Activated CD4-positive, CD25-positive, alpha-beta regulatory T cell treated with anti-CD3 and anti-CD28 coated beads, Interleukin-2, amount 50 U/mL, for 16 hours (primary cell): ENCODE measurements around the gene KLK14.

Experiments
- DNase-seq: peaks from one replicate; pipeline ENCODE4 v3.0.0-alpha.2; 2020; ENCODE audit warnings: low read depth, low spot score

KLK14 gene, protein sequence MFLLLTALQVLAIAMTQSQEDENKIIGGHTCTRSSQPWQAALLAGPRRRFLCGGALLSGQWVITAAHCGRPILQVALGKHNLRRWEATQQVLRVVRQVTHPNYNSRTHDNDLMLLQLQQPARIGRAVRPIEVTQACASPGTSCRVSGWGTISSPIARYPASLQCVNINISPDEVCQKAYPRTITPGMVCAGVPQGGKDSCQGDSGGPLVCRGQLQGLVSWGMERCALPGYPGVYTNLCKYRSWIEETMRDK

DNA sequence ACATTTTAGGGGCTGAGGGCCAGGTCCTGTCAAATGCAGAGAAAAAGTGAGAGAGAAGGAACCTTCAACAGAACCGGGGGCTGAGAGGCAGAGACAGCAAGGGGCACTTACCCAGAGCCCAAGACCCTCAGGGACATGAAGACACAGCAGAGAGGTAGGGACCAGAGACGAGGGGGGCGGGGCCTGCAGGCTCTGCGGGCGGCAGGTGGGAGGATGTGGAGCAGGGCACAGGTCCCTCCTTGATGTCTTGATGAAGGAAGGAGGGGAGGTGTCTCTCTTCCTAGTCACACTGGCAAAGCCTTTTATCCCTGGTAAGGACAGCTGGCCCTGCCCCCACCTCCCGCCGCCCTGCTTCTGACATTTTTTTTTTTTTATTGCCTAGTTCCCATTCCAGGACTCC is at the start of gene KLK14:
TSS of gene KLK14 (minus strand) at position 277 of the 400 bp plus-strand sequence. CDS start at position 4, 273 bp downstream.
- DNase-seq = no peak

- no peak for DNase-seq
Observed at GRCh38 chr19:51131780-51132680, 49.3 kb upstream of the KLK14 start.

DNA sequence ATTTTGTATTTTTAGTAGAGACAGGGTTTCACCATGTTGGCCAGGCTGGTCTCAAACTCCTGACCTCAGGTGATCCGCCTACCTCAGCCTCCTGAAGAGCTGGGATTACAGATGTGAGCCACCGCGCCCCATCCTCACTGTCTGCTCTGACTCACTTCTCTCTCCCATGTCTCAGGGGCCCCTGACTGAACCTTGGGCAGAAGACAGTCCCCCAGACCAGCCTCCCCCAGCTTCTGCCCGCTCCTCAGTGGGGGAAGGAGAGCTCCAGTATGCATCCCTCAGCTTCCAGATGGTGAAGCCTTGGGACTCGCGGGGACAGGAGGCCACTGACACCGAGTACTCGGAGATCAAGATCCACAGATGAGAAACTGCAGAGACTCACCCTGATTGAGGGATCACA is 47.0 kb upstream of the KLK14 start:
- DNase-seq = no peak

- DNase-seq = no peak
Observed at GRCh38 chr19:51128227-51128626, 45.5 kb upstream of the KLK14 start.

- DNase-seq = no peak
Observed at GRCh38 chr19:51127755-51128154, 45.1 kb upstream of the KLK14 start.

DNA sequence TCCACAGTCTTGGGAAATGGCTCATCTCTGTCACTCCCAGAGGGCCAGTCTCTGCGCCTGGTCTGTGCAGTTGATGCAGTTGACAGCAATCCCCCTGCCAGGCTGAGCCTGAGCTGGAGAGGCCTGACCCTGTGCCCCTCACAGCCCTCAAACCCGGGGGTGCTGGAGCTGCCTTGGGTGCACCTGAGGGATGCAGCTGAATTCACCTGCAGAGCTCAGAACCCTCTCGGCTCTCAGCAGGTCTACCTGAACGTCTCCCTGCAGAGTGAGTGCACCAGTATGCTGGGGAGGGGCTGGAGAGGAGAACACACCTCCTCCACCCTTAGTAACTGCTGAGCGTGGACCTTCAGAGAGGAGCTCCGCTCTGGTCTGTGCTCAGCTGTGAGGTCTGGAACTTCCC is 44.3 kb upstream of the KLK14 start:
- DNase-seq = no peak

DNA sequence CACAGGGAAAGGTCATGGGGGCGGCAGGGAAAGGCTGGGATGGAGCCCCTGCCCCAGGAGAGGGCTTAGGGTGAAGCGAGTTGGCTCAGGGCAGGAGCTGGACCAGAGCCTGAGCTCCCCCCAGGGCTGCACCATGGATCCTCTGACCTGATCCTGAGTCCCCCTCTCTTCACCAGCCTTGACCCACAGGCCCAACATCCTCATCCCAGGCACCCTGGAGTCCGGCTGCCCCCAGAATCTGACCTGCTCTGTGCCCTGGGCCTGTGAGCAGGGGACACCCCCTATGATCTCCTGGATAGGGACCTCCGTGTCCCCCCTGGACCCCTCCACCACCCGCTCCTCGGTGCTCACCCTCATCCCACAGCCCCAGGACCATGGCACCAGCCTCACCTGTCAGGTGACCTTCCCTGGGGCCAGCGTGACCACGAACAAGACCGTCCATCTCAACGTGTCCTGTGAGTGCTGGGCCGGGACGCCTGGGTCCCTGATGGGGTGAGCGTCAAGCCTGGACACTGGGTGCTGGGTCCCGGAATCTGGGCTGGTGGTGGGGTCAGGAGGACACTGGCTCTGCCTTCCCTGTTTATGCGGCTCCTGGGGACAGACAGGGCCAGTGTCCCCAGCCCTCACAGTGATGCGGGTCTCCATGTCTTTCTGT is 42.9 kb upstream of the KLK14 start:
- DNase-seq = no peak

- DNase-seq = no peak
Observed at GRCh38 chr19:51124729-51125128, 42.0 kb upstream of the KLK14 start, which contains the start of gene SIGLEC9. Gene SIGLEC9, plus strand, starts transcription at chr19:51124906. Its CDS starts 69 bp downstream, at chr19:51124975.

DNA sequence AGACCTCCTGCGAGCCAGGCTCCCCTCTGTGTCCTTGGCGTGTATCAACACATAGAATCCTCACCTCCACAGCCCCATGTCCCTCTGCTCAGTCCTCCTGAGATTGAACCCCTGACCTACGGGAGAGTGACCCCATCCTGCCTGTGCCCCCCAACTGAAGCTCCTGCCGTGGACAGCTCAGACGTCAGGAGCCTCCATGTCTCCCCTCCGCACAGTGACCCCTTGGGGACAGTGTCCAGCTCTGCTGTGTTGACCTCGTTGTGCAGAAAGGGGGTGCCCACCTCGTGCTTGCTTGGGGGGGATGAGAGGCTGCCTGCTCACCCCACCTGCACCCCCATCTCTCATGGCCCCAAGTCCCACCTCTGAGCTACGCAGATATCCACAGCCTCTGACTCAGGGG is 41.5 kb upstream of the KLK14 start:
- no peak for DNase-seq

DNA sequence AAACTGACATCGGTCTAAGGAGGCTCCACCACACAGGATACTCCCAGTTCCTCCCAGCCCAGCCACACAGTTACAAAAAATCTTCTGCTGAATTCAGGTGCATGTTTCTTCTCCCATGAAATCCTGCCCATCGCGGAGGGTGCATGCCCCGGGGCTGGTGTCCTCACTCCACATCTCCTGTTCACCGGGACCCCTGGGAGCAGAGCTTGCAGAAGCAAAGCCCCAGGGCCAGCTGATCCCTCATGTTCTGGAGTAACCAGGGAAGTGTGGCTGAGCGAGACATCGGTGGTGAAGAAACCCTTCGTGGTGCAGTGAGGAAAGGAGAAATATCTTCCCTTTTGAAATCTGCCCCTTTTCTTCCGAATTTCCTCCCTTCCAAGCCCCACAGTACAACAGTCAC is 41.1 kb upstream of the KLK14 start:
- no peak for DNase-seq

DNA sequence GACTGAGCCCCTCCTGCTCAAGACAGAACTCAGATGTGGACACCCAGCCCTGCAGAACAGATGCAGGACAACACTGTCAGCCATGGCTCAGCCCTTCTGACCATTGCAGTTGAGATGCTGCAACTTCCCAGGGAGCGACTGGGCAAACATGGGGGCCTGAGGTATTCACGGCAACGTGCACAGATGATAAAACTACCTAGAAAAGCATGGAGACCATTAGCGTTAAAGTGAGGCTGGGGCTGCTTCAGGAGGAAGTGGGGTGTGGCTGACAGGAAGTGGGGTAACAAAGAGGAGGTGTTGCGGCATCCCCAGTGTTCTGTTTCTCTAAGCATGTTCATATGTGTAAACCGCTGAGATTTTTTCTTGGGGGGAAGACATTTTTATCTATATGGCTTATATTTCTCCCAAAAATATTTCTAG is 40.7 kb upstream of the KLK14 start:
- no peak for DNase-seq

- no peak for DNase-seq
Observed at GRCh38 chr19:51122112-51122981, 39.7 kb upstream of the KLK14 start.

DNA sequence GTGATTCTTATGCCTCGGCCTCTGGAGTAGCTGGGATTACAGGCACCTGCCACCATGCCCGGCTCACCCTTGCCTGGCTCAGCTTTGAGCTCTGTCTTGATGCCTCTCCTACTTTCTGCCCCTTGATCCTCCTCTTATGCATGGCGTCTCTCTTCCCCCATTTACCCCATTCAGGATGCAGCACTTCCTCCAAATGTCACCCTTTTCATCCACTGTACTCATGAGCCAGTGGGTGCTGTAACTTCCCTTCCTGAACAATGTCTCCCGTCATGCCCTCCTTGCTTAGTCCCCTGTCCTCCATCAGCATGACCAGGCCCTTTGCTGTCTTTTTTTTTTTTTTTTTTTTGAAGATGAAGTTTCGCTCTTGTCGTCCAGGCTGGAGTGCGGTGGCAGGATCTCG is 38.6 kb upstream of the KLK14 start:
- DNase-seq = no peak

DNA sequence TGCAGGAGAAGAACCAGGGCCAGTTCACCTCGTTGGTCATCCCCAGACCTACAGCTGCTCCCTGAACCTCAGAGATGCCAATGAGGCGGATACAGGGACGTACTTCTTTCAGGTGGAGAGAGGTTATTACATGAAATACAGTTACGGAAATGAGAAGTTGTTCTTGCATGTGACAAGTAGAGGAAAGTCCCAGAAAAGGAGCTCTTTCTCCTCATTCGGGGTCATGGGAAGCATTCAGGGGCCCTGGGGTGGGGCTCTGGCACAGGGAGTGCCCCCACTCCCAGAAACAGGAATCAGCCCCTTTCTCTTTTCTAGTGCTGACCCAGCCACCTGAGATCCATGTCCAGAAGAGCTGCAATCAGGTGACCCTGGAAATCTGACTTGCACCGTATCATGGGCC is 37.5 kb upstream of the KLK14 start:
- DNase-seq = no peak

- DNase-seq = no peak
Observed at GRCh38 chr19:51119611-51120010, 36.9 kb upstream of the KLK14 start.

GRCh38 chr19:51119101-51119500 is 36.4 kb upstream of the KLK14 start:
- DNase-seq = no peak

GRCh38 chr19:51116736-51117286 is 34.1 kb upstream of the KLK14 start:
- DNase-seq = no peak

DNA sequence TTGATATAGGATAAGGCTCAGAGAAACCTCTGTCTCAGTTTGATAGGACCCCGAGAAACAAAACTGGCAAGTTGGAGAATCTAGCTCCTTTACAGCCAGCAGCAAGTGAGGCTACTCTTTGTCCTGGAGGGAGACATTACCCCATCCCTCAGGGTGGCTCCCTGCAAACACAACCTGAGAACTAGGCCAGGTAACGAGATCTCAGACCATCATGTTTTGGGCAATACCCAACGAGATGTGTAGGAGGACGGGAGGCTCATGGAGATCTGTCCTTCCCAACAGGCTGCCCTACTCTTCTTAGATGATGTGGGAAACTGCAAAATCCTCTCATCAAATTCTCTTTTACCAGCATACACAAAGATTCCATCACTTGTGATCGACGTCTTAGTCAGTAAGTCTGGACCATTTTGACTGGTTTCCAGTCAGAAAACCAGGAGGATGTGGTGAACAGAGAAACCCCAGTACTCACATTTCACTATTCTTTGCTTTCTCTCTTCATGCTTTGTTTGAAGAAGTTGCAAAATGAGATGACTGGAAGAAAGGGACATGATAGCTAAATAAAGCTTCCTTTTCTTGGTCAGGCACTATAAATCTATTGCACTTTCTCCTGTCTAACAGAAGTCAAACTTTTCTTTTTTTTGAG is 31.5 kb upstream of the KLK14 start:
- no peak for DNase-seq

- no peak for DNase-seq
Observed at GRCh38 chr19:51111606-51112005, 28.9 kb upstream of the KLK14 start.

DNA sequence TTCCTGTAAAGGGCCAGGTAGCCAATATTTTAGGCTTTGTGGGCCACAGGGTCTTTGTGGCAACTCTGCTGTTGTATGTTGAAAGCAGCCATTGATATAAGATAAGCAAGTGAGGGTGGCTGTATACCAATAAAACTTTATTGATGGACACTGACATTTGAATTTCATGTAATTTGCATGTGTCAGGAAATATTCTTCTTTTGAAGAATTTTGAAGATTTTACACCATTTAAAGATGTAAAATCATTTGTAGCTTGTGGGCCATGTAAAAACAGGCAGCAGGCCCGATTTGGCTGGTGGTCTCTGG is 27.9 kb upstream of the KLK14 start:
- DNase-seq = no peak

DNA sequence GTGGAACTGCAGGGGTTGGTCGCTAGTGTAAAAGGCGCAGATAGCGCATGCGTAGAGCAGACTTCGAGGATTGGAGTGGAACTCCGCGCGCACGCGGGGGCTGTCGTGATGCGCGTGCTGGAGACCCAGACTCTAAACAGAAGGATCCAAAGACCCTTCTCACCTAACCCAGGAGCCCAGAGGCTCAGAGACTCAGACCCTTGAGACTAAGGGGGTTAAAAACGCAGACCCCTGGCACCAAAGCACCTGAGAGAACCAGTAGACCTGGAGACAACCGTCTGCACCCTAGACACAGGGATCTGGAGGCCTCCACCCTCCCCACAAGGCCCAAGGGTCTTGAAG is 26.1 kb upstream of the KLK14 start:
- no peak for DNase-seq
